GM12873 (cell line): Measurements from ENCODE around the gene BOLA3.
A peak's percentile ranks its signal among the peaks of the same experiment; 100 is the strongest.

Source experiments
- TF ChIP-seq, protein P1 (sequence below): IDR thresholded peaks from 2 replicates; pipeline ENCODE4 v1.5.1; 2012; ENCODE audit warnings: low read depth, mild to moderate bottlenecking, moderate library complexity, low read length, control low read depth; ENCODE audit not compliant: insufficient read depth; ENCODE audit errors: missing control alignments

BOLA3 gene, protein sequence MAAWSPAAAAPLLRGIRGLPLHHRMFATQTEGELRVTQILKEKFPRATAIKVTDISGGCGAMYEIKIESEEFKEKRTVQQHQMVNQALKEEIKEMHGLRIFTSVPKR

DNA sequence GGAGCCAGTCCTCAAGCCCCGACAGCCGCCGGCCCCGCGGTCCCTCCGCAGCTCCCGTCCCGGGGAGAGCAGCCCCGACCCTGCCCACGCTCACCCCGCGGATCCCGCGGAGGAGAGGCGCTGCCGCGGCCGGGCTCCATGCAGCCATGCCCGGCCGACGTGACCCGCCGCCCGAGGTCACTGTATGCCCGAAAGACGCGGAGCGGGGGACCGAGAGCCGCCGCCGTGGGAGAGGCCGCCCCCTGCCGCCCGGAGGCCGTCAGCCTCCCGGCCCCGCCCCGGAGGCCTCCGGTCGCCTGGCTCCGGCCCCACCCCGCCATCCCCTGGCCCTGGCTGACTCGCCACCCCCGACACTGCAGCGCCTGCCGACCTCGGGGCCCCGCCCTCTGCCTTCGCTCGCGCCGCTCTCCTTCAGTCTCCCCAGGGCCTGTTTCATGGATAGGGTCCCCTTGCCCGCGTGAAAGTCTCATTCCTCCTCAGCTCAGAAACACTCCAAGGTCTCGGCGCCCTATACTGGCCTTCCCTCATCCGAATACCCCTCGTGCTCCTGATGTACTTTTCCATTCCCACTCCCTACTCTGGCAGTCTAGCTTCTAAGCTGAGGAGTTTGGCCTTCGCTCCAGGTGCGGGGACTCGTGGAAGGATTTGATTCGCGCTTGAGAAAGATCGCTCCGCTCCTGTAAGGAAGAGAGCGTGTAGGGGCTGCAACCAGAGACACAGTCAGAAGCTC, at the start of gene BOLA3:
Gene BOLA3 (minus strand): TSS at position 186 of the 730 bp plus-strand sequence. CDS start 38 bp downstream, at position 148.
- TF ChIP-seq, protein P1, sequence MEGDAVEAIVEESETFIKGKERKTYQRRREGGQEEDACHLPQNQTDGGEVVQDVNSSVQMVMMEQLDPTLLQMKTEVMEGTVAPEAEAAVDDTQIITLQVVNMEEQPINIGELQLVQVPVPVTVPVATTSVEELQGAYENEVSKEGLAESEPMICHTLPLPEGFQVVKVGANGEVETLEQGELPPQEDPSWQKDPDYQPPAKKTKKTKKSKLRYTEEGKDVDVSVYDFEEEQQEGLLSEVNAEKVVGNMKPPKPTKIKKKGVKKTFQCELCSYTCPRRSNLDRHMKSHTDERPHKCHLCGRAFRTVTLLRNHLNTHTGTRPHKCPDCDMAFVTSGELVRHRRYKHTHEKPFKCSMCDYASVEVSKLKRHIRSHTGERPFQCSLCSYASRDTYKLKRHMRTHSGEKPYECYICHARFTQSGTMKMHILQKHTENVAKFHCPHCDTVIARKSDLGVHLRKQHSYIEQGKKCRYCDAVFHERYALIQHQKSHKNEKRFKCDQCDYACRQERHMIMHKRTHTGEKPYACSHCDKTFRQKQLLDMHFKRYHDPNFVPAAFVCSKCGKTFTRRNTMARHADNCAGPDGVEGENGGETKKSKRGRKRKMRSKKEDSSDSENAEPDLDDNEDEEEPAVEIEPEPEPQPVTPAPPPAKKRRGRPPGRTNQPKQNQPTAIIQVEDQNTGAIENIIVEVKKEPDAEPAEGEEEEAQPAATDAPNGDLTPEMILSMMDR = peak; percentile 70

- TF ChIP-seq, protein P1 = no peak
These were observed 49.3 kb upstream of the BOLA3 start for GRCh38 chr2:74197049-74197448.

GRCh38 chr2:74194799-74195198, 47.1 kb upstream of the BOLA3 start:
- TF ChIP-seq, protein P1 = no peak

- TF ChIP-seq, protein P1 = no peak
These were observed 44.1 kb upstream of the BOLA3 start for GRCh38 chr2:74191596-74192380.

- TF ChIP-seq, protein P1 = no peak
These were observed 41.0 kb upstream of the BOLA3 start for GRCh38 chr2:74188696-74189095.

- TF ChIP-seq, protein P1 = no peak
These were observed 40.4 kb upstream of the BOLA3 start for GRCh38 chr2:74188018-74188601.

DNA sequence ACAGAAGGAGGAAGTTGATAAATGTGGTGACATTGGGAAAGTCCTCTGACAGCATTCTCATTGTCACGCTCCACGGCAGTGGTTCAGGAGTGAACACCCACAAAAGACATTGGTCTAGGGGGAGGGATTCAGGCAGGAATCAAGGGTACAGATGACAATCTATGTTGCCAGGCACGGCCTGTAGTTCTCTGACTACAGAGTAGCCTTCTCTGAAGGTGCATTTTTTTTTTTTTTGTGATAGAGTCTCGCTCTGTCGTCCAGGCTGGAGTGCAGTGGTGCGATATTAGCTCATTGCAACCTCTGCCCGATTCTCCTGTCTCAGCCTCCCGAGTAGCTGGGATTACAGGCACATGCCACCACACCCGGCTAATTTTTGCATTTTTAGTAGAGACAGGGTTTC, 38.3 kb upstream of the BOLA3 start:
- TF ChIP-seq, protein P1 = no peak
